ENCODE results near the gene SKAP2. TPM values are rescaled to one million over a fixed set of nuclear protein-coding genes. Genes with fewer than 3 reads are reported as not detected.

The SKAP2 gene
- total and polyA plus RNA-seq, 10 of the 15 experiments (the other 5 are each of a cell fraction or from before 2014, with no cell fraction given) = 10.9 to 40.6 (median 23.5) TPM

GRCh38 chr7:26815426-26815825 lies 49.0 kb downstream of the SKAP2 start:
- Histone ChIP-seq H3K9ac (ENCODE audit: control insufficient read depth, insufficient read depth, low read length) (no peak overlapping the region), H3K27ac (ENCODE audit: control insufficient read depth, insufficient read depth) (no peak overlapping the region), H3K4me3 (no peak overlapping the region), H2AFZ (ENCODE audit: control insufficient read depth, low read depth, low read length) (no peak overlapping the region), H3K4me2 (ENCODE audit: control insufficient read depth, insufficient read depth) (no peak overlapping the region), H3K4me1 (ENCODE audit: control insufficient read depth, insufficient read depth, low read length) (no peaks in the 10 kb centered on the region; the same call in 1 of the 2 replicates), H3K36me3 (ENCODE audit: control insufficient read depth in 2 of 2, insufficient read depth in 2 of 2, low read length in 1 of 2) (no peaks in the 10 kb centered on the region), H3K79me2 (ENCODE audit: control insufficient read depth, insufficient read depth, low read length) (no peaks in the 10 kb centered on the region), H3K9me3 (replicated peaks; ENCODE audit: control insufficient read depth, insufficient read depth, low read length) (no peaks in the 10 kb centered on the region), H4K20me1 (ENCODE audit: control insufficient read depth, insufficient read depth) (no peaks in the 10 kb centered on the region), H3K27me3 (replicated peaks in 1 of 2; ENCODE audit: control insufficient read depth in 2 of 2, insufficient read depth in 2 of 2, low read length in 1 of 2) (no peaks in the 10 kb centered on the region)
- intact Hi-C loops (cut with micrococcal nuclease; ENCODE audit: unreplicated experiment) = no loop called here
- ChIA-PET SMC1A (ENCODE audit: uncharacterized antibody, unreplicated experiment) (no interaction called here), RAD21 (ENCODE audit: unreplicated experiment) (interaction anchor here (0.7 kb wide), 1 partner anchor 16 kb away, joined by 3 read pairs; no protein-coding TSS in a partner anchor), POLR2A (no interaction called here), CTCF (interaction anchor here (1.3 to 1.4 kb wide), 2 partner anchors 29 kb away, joined by 3 read pairs; no protein-coding TSS in a partner anchor)
- no TSS peak for BruUV-seq (replicated peaks)
- 65% methylated on average over 3 of the region's 3 CpGs for WGBS (ENCODE audit: insufficient coverage, insufficient replicate concordance, low lambda C conversion rate, missing lambda C conversion rate)
- FAIRE-seq (no peak), DNase-seq (ENCODE audit: low read depth, low spot score) (no peak), ATAC-seq (no peak)
- TF ChIP-seq CBX5 (IDR thresholded peaks at IDR 0.05; ENCODE audit: low read depth) (no peak), CEBPB (IDR thresholded peaks at IDR 0.05; ENCODE audit: borderline replicate concordance in 1 of 2, low read depth in 2 of 2, low read length in 2 of 2) (no peak), BCL11A (IDR thresholded peaks at IDR 0.05; ENCODE audit: low read depth, low read length) (no peak), RELA (IDR thresholded peaks at IDR 0.05; ENCODE audit: borderline replicate concordance, partially characterized antibody) (no peak), CEBPZ (IDR thresholded peaks at IDR 0.05; ENCODE audit: low read depth, low read length) (no peak), ZNF384 (IDR thresholded peaks at IDR 0.05; ENCODE audit: borderline replicate concordance, low read depth, low read length) (no peak), MEF2B (IDR thresholded peaks at IDR 0.05; ENCODE audit: partially characterized antibody, poor library complexity, severe bottlenecking) (no peak), NBN (IDR thresholded peaks at IDR 0.05) (no peak), ATF3 (IDR thresholded peaks at IDR 0.05; ENCODE audit: borderline replicate concordance, extremely low read depth, low read depth, low read length) (no peak), NFYB (IDR thresholded peaks at IDR 0.05; ENCODE audit: insufficient read depth, low read depth, low read length) (no peak), IRF4 (IDR thresholded peaks at IDR 0.05; ENCODE audit: low read depth, low read length) (no peak), ZBED1 (IDR thresholded peaks at IDR 0.05; ENCODE audit: borderline replicate concordance) (no peak)
- TF ChIP-seq, protein P1, sequence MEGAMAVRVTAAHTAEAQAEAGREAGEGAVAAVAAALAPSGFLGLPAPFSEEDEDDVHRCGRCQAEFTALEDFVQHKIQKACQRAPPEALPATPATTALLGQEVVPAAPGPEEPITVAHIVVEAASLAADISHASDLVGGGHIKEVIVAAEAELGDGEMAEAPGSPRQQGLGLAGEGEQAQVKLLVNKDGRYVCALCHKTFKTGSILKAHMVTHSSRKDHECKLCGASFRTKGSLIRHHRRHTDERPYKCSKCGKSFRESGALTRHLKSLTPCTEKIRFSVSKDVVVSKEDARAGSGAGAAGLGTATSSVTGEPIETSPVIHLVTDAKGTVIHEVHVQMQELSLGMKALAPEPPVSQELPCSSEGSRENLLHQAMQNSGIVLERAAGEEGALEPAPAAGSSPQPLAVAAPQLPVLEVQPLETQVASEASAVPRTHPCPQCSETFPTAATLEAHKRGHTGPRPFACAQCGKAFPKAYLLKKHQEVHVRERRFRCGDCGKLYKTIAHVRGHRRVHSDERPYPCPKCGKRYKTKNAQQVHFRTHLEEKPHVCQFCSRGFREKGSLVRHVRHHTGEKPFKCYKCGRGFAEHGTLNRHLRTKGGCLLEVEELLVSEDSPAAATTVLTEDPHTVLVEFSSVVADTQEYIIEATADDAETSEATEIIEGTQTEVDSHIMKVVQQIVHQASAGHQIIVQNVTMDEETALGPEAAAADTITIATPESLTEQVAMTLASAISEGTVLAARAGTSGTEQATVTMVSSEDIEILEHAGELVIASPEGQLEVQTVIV (IDR thresholded peaks at IDR 0.05; ENCODE audit: borderline replicate concordance, partially characterized antibody) = no peak
- in situ Hi-C loops (cut with MboI) = no loop called here

Data from GM12878 (cell line).